ENCODE results near the gene GPX3.

Gene GPX3

GRCh38 chr5:151037561-151038411 lies 17.4 kb downstream of the GPX3 start:
- FAIRE-seq, result peak; percentile 50
- DNase-seq (ENCODE audit: insufficient read length), result no peak
- TF ChIP-seq POLR2A (IDR thresholded peaks at IDR 0.05; ENCODE audit: low read depth, low read length), result no peak
- no peak for TF ChIP-seq TAF1 (IDR thresholded peaks at IDR 0.05; ENCODE audit: borderline replicate concordance, low read depth, low read length)
- no peak for TF ChIP-seq POLR2AphosphoS5 (IDR thresholded peaks at IDR 0.05; ENCODE audit: low read depth, low read length)

- FAIRE-seq (no peak), DNase-seq (ENCODE audit: insufficient read length) (no peak)
- no peak for TF ChIP-seq POLR2A (IDR thresholded peaks at IDR 0.05; ENCODE audit: low read depth, low read length)
- no peak for TF ChIP-seq TAF1 (IDR thresholded peaks at IDR 0.05; ENCODE audit: borderline replicate concordance, low read depth, low read length)
- no peak for TF ChIP-seq POLR2AphosphoS5 (IDR thresholded peaks at IDR 0.05; ENCODE audit: low read depth, low read length)
Observed at GRCh38 chr5:151038412-151038745, 18.0 kb downstream of the GPX3 start.

GRCh38 chr5:151038801-151039238 lies 18.4 kb downstream of the GPX3 start:
- DNase-seq (ENCODE audit: insufficient read length) (no peak), FAIRE-seq (no peak)
- no peak for TF ChIP-seq POLR2A (IDR thresholded peaks at IDR 0.05; ENCODE audit: low read depth, low read length)
- TF ChIP-seq TAF1 (IDR thresholded peaks at IDR 0.05; ENCODE audit: borderline replicate concordance, low read depth, low read length), result no peak
- no peak for TF ChIP-seq POLR2AphosphoS5 (IDR thresholded peaks at IDR 0.05; ENCODE audit: low read depth, low read length)

- DNase-seq (ENCODE audit: insufficient read length), result no peak
- FAIRE-seq, result no peak
- TF ChIP-seq POLR2A (IDR thresholded peaks at IDR 0.05; ENCODE audit: low read depth, low read length), result no peak
- TF ChIP-seq POLR2AphosphoS5 (IDR thresholded peaks at IDR 0.05; ENCODE audit: low read depth, low read length), result no peak
- no peak for TF ChIP-seq TAF1 (IDR thresholded peaks at IDR 0.05; ENCODE audit: borderline replicate concordance, low read depth, low read length)
Observed at GRCh38 chr5:151039665-151040064, 19.3 kb downstream of the GPX3 start.

GRCh38 chr5:151040211-151040747 lies 19.9 kb downstream of the GPX3 start:
- TF ChIP-seq TAF1 (IDR thresholded peaks at IDR 0.05; ENCODE audit: borderline replicate concordance, low read depth, low read length) (no peak), POLR2A (IDR thresholded peaks at IDR 0.05; ENCODE audit: low read depth, low read length) (no peak), POLR2AphosphoS5 (IDR thresholded peaks at IDR 0.05; ENCODE audit: low read depth, low read length) (no peak)
- no peak for FAIRE-seq
- DNase-seq (ENCODE audit: insufficient read length), result no peak

GRCh38 chr5:151041577-151042268 lies 21.3 kb downstream of the GPX3 start:
- FAIRE-seq, result no peak
- no peak for DNase-seq (ENCODE audit: insufficient read length)
- TF ChIP-seq POLR2AphosphoS5 (IDR thresholded peaks at IDR 0.05; ENCODE audit: low read depth, low read length) (no peak), POLR2A (IDR thresholded peaks at IDR 0.05; ENCODE audit: low read depth, low read length) (no peak), TAF1 (IDR thresholded peaks at IDR 0.05; ENCODE audit: borderline replicate concordance, low read depth, low read length) (no peak)

- TF ChIP-seq POLR2A (IDR thresholded peaks at IDR 0.05; ENCODE audit: low read depth, low read length), result no peak
- no peak for TF ChIP-seq POLR2AphosphoS5 (IDR thresholded peaks at IDR 0.05; ENCODE audit: low read depth, low read length)
- TF ChIP-seq TAF1 (IDR thresholded peaks at IDR 0.05; ENCODE audit: borderline replicate concordance, low read depth, low read length), result no peak
- FAIRE-seq (no peak), DNase-seq (ENCODE audit: insufficient read length) (no peak)
Observed at GRCh38 chr5:151042453-151043093, 22.2 kb downstream of the GPX3 start.

GRCh38 chr5:151047814-151048425 lies 27.5 kb downstream of the GPX3 start:
- DNase-seq (ENCODE audit: insufficient read length) (no peak), FAIRE-seq (no peak)
- TF ChIP-seq POLR2A (IDR thresholded peaks at IDR 0.05; ENCODE audit: low read depth, low read length) (no peak), TAF1 (IDR thresholded peaks at IDR 0.05; ENCODE audit: borderline replicate concordance, low read depth, low read length) (no peak), POLR2AphosphoS5 (IDR thresholded peaks at IDR 0.05; ENCODE audit: low read depth, low read length) (no peak)

GRCh38 chr5:151048526-151048925 lies 28.1 kb downstream of the GPX3 start:
- no peak for FAIRE-seq
- DNase-seq (ENCODE audit: insufficient read length), result no peak
- TF ChIP-seq POLR2A (IDR thresholded peaks at IDR 0.05; ENCODE audit: low read depth, low read length) (no peak), POLR2AphosphoS5 (IDR thresholded peaks at IDR 0.05; ENCODE audit: low read depth, low read length) (no peak), TAF1 (IDR thresholded peaks at IDR 0.05; ENCODE audit: borderline replicate concordance, low read depth, low read length) (no peak)

GRCh38 chr5:151051066-151051930 lies 30.9 kb downstream of the GPX3 start:
- DNase-seq (ENCODE audit: insufficient read length) (peak; percentile 71), FAIRE-seq (peak; percentile 80)
- TF ChIP-seq POLR2AphosphoS5 (IDR thresholded peaks at IDR 0.05; ENCODE audit: low read depth, low read length) (0 out of 2 replicates have a peak, but pooled peaks have one; percentile 35), TAF1 (IDR thresholded peaks at IDR 0.05; ENCODE audit: borderline replicate concordance, low read depth, low read length) (no peak)
